VCaP (cell line): ENCODE results near the gene DIAPH2.

ENCODE experiments used
- H3K27ac ChIP-seq: fragments of 450-650 bp; 2 replicates; pipeline ENCODE4 v1.5.1; 2017
- CTCF ChIP-seq: fragments of 450-650 bp; conservative IDR thresholded peaks from 2 replicates; pipeline ENCODE4 v1.5.1; 2017; ENCODE audit warnings: mild to moderate bottlenecking, moderate library complexity

Gene DIAPH2

GRCh38 chrX:97311066-97311778 is 626.6 kb downstream of the DIAPH2 start:
- no peak for TF ChIP-seq CTCF
- no peak overlapping the region for H3K27ac ChIP-seq

GRCh38 chrX:97314345-97314744 is 629.7 kb downstream of the DIAPH2 start:
- TF ChIP-seq CTCF = no peak
- H3K27ac ChIP-seq = no peak overlapping the region

- no peak overlapping the region for H3K27ac ChIP-seq
- no peak for TF ChIP-seq CTCF
These were observed 631.3 kb downstream of the DIAPH2 start for GRCh38 chrX:97315939-97316338.

GRCh38 chrX:97320305-97320704 is 635.7 kb downstream of the DIAPH2 start:
- no peak for TF ChIP-seq CTCF
- no peak overlapping the region for H3K27ac ChIP-seq

- TF ChIP-seq CTCF = no peak
- H3K27ac ChIP-seq = no peak overlapping the region
These were observed 637.8 kb downstream of the DIAPH2 start for GRCh38 chrX:97322401-97322800.

GRCh38 chrX:97326456-97326855 is 641.8 kb downstream of the DIAPH2 start:
- no peak for TF ChIP-seq CTCF
- no peak overlapping the region for H3K27ac ChIP-seq

- no peak for TF ChIP-seq CTCF
- no peak overlapping the region for H3K27ac ChIP-seq
These were observed 644.3 kb downstream of the DIAPH2 start for GRCh38 chrX:97328853-97329390.
